Measurements from ENCODE around the gene C10orf90.

GRCh38 chr10:126397156-126397555 lies 273.3 kb downstream of the C10orf90 start:
- TF ChIP-seq, protein P1, sequence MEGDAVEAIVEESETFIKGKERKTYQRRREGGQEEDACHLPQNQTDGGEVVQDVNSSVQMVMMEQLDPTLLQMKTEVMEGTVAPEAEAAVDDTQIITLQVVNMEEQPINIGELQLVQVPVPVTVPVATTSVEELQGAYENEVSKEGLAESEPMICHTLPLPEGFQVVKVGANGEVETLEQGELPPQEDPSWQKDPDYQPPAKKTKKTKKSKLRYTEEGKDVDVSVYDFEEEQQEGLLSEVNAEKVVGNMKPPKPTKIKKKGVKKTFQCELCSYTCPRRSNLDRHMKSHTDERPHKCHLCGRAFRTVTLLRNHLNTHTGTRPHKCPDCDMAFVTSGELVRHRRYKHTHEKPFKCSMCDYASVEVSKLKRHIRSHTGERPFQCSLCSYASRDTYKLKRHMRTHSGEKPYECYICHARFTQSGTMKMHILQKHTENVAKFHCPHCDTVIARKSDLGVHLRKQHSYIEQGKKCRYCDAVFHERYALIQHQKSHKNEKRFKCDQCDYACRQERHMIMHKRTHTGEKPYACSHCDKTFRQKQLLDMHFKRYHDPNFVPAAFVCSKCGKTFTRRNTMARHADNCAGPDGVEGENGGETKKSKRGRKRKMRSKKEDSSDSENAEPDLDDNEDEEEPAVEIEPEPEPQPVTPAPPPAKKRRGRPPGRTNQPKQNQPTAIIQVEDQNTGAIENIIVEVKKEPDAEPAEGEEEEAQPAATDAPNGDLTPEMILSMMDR (IDR thresholded peaks at IDR 0.05; ENCODE audit: control extremely low read depth in 1 of 3, insufficient read depth in 1 of 3, low read depth in 1 of 3, low read length in 3 of 3), result no peak
- TF ChIP-seq JUN (IDR thresholded peaks at IDR 0.05; ENCODE audit: low read depth, low read length), result no peak
- no peak for TF ChIP-seq HDAC6 (IDR thresholded peaks at IDR 0.05; ENCODE audit: low read depth, low read length)

Data from H1 (cell line).